Effector memory CD4-positive, alpha-beta T cell (primary cell): ENCODE measurements around the gene ZMYM2.

Experiments
- DNase-seq, 3 donors: peaks; one replicate each; pipeline ENCODE4 v3.0.0-alpha.2; 2020
- H3K27ac ChIP-seq: 2 replicates; pipeline ENCODE4 v1.7.0; 2013; ENCODE audit warnings: mild to moderate bottlenecking, low read length, moderate library complexity; ENCODE audit not compliant: insufficient read depth, poor library complexity, severe bottlenecking
- H3K27me3 ChIP-seq: replicated peaks from 2 replicates; pipeline ENCODE4 v1.7.0; 2013; ENCODE audit warnings: mild to moderate bottlenecking, low read length; ENCODE audit not compliant: insufficient read depth, control insufficient read depth, poor library complexity, severe bottlenecking
- H3K36me3 ChIP-seq: 2 replicates; pipeline ENCODE4 v1.7.0; 2013; ENCODE audit warnings: mild to moderate bottlenecking, low read length, moderate library complexity; ENCODE audit not compliant: control insufficient read depth, insufficient read depth
- H3K4me1 ChIP-seq: 2 replicates; pipeline ENCODE4 v1.7.0; 2013; ENCODE audit warnings: low read length, mild to moderate bottlenecking; ENCODE audit not compliant: control insufficient read depth, insufficient read depth, poor library complexity, severe bottlenecking
- H3K4me3 ChIP-seq: 2 replicates; pipeline ENCODE4 v1.7.0; 2013; ENCODE audit warnings: low read length, low read depth, mild to moderate bottlenecking; ENCODE audit not compliant: insufficient read depth, poor library complexity, severe bottlenecking
- H3K9me3 ChIP-seq: 2 replicates; pipeline ENCODE4 v1.7.0; 2013; ENCODE audit warnings: mild to moderate bottlenecking, low read length, moderate library complexity; ENCODE audit not compliant: control insufficient read depth

Gene ZMYM2

DNA sequence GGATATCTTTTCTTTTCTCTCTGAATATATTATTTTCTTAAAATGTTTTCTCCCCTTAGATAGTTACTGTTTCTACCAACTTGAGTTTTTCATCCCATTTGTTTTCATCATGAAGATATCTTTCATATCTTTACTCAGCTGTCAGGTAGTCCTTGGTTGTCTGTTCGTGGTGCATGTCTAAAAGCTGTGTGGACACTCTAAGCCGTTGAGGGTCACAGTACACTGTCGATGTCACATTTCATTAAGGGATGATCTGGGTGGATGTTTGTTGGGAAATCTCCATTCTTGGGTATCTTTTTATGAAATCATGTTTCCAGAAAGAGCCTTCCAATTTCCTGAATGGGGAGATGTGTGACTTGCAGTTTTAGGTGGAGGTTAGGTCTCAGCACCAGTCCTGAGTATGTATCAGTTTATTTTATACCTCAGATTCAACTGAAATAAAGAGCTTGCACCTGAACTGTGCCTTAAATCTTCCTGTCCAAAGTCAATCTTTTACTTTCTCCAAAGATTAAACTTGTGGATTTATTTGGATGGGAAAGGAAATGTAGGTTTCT, 23.2 kb downstream of the ZMYM2 start:
- DNase-seq: no peak
- H3K4me3 ChIP-seq: no peak overlapping the region
- peaks cover 3% of the 10 kb centered on the region for H3K9me3 ChIP-seq
- no peak overlapping the region for H3K27ac ChIP-seq
- no peaks in the 10 kb centered on the region for H3K27me3 ChIP-seq
- peaks cover 18% of the 10 kb centered on the region for H3K36me3 ChIP-seq
- peaks cover 10% of the 10 kb centered on the region for H3K4me1 ChIP-seq

DNA sequence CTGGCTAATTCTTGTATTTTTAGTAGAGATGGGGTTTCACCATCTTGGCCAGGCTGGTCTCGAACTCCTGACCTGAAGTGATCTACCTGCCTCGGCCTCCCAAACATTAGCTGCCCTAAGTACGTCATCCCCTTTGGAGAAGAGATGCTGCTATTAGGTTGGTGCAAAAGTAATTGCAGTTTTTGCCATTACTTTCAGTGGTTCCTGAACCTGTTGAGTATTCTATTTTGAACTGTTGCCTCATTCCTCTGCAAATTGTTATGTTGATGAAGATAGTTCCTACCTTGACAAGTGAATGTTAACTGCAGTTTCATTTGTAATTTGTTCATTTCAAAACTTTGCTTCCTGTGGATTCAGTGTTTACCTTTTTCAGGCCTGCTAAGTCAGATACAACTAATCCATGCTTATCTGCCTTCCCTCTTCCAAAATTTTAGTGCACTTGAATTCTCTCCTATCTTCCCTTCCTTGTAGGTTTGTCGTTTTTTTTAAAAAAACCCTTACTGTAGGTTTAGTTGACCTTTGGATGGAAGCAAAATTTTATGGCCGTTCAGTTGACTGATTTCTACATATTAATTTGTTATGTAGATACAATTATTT, 24.0 kb downstream of the ZMYM2 start:
- H3K27ac ChIP-seq: no peak overlapping the region
- H3K27me3 ChIP-seq: no peaks in the 10 kb centered on the region
- peaks cover 3% of the 10 kb centered on the region for H3K9me3 ChIP-seq
- H3K36me3 ChIP-seq: peaks cover 18% of the 10 kb centered on the region
- no peak for DNase-seq
- no peak overlapping the region for H3K4me3 ChIP-seq
- peaks cover 10% of the 10 kb centered on the region for H3K4me1 ChIP-seq

DNA sequence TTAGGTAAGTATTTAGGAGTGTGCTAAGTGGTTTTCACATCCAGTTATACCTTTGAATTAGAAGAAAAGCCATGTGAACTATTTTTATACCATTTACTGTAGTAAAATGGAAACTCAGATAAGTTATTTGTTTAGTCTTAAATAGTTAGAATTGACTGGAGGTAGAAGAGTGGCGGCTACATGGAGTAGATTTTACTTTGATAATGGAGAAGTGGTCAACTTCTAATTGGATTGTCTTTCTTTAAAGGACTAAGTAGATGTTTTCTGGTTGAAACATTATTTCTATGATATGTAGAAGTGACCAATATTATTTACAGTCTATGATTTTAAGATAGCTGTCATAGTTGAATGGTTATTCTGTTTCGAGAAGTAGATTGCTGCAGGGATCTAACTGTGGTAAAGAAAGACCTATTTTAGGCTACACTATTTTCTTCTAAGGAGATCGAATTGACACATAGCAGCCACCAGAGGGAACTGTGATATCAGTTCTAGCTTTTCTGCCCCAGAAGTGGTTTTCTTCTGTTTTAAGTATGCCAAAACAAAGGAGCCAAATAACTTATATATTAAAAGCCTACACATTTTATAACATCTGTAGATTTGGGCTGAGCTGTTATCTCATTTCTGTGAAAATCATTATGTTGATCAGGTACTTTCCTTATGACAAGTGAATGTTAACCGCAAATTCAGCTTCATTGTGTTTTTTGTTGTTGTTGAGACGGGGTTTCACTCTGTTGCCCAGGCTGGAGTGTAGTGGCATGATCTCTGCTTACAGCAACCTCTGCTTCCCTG, 26.1 kb downstream of the ZMYM2 start:
- Histone ChIP-seq H3K9me3 (no peaks in the 10 kb centered on the region), H3K27me3 (no peaks in the 10 kb centered on the region), H3K36me3 (peaks cover 1% of the 10 kb centered on the region), H3K4me3 (no peak overlapping the region), H3K4me1 (peaks cover 11% of the 10 kb centered on the region), H3K27ac (peak overlapping the region; percentile 35)
- DNase-seq: no peak

DNA sequence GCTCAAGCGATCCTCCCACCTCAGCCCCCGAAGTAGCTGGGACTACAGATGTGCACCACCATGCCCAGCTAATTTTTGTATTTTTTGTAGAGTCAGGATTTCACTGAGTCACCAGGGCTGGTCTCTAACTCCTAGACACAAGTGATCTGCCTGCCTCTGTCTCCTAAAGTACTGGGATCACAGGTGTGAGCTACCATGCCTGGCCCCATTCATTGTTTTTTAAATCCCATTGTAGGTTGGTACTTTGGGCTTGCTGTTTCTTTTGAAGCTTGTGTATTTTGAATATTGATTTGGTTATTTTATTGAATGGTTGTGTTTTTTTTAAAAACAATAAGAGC, 26.7 kb downstream of the ZMYM2 start:
- H3K36me3 ChIP-seq: no peaks in the 10 kb centered on the region
- no peak overlapping the region for H3K4me3 ChIP-seq
- no peak overlapping the region for H3K27ac ChIP-seq
- H3K9me3 ChIP-seq: no peaks in the 10 kb centered on the region
- no peaks in the 10 kb centered on the region for H3K27me3 ChIP-seq
- H3K4me1 ChIP-seq: peaks cover 17% of the 10 kb centered on the region
- no peak for DNase-seq

DNA sequence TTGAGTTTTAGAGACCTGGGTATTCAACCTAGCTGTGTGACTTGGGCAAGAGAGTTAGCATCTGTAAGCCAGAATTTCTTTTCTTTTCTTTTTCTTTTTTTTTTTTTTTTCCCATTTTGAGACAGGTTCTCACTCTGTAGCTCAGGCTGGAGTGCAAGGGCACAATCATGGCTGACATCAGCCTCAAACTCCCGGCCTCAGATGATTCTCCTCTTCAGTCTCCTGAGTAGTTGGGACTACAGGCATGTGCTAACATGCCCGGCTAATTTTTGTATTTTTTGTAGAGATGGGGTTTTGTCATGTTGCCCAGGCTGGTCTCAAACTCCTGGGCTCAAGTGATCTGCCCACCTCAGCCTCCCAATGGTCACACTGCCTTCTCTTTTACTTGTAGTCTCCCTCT, 33.0 kb downstream of the ZMYM2 start:
- no peak overlapping the region for H3K4me3 ChIP-seq
- no peaks in the 10 kb centered on the region for H3K9me3 ChIP-seq
- H3K27me3 ChIP-seq: no peaks in the 10 kb centered on the region
- H3K4me1 ChIP-seq: peaks cover 8% of the 10 kb centered on the region
- no peak for DNase-seq
- no peak overlapping the region for H3K27ac ChIP-seq
- H3K36me3 ChIP-seq: peaks cover 21% of the 10 kb centered on the region

DNA sequence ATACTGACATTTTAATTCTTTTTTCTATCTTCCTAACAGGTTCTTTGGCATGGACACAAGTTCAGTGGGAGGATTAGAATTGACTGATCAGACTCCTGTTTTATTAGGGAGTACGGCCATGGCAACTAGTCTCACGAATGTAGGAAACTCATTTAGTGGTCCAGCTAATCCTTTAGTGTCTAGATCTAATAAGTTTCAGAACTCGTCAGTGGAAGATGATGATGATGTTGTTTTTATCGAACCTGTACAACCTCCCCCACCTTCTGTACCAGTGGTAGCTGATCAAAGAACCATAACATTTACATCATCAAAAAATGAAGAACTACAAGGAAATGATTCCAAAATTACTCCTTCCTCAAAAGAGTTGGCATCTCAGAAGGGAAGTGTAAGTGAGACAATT, 34.5 kb downstream of the ZMYM2 start:
- no peaks in the 10 kb centered on the region for H3K27me3 ChIP-seq
- DNase-seq: no peak
- H3K36me3 ChIP-seq: peaks cover 21% of the 10 kb centered on the region
- H3K4me1 ChIP-seq: peaks cover 8% of the 10 kb centered on the region
- no peak overlapping the region for H3K27ac ChIP-seq
- no peaks in the 10 kb centered on the region for H3K9me3 ChIP-seq
- no peak overlapping the region for H3K4me3 ChIP-seq

DNA sequence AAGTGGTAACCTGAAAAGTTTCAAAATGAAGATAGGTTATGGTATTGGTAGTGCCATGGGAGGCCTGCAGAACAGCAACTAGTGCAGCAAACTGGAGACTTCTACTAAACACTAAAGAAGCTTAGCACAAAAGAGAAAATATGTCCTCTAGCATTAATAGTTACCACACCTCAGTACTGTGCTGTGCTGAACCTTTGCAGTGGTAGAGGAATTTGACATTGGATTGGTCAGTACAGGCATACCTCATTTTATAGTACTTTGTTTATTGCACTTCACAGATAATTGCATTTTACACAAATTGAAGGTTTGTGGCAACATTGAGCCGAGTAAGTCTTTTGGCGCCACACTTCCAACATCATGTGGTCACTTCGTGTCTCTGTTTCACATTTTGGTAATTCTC, 40.4 kb downstream of the ZMYM2 start:
- H3K4me3 ChIP-seq: no peak overlapping the region
- H3K27me3 ChIP-seq: no peaks in the 10 kb centered on the region
- no peak for DNase-seq
- peaks cover 27% of the 10 kb centered on the region for H3K36me3 ChIP-seq
- H3K27ac ChIP-seq: no peak overlapping the region
- H3K9me3 ChIP-seq: no peaks in the 10 kb centered on the region
- peaks cover 2% of the 10 kb centered on the region for H3K4me1 ChIP-seq

DNA sequence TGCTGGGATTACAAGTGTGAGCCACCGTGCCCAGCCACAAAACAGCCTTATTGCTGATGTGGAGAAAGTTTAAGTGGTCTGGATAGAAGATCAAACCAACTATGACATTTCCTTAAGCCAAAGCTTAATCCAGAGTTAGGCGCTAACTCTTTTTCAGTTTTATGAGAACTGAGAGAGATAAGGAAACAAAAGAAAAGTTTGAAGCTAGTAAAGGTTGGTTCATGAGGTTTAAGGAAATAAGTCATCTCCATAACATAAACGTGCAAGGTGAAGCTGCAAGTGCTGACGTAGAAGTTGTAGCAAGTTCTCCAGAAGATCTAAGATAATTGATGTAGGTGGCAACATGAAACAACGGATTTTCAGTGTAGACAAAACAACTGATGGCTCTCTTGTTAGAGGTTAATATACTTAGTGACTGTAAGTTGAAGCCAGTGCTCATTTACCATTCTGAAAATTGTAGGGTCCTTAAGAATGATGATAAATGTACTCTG, 41.6 kb downstream of the ZMYM2 start:
- Histone ChIP-seq H3K4me3 (no peak overlapping the region), H3K27ac (no peak overlapping the region), H3K4me1 (peaks cover 2% of the 10 kb centered on the region), H3K36me3 (peaks cover 28% of the 10 kb centered on the region), H3K9me3 (no peaks in the 10 kb centered on the region), H3K27me3 (no peaks in the 10 kb centered on the region)
- no peak for DNase-seq

DNA sequence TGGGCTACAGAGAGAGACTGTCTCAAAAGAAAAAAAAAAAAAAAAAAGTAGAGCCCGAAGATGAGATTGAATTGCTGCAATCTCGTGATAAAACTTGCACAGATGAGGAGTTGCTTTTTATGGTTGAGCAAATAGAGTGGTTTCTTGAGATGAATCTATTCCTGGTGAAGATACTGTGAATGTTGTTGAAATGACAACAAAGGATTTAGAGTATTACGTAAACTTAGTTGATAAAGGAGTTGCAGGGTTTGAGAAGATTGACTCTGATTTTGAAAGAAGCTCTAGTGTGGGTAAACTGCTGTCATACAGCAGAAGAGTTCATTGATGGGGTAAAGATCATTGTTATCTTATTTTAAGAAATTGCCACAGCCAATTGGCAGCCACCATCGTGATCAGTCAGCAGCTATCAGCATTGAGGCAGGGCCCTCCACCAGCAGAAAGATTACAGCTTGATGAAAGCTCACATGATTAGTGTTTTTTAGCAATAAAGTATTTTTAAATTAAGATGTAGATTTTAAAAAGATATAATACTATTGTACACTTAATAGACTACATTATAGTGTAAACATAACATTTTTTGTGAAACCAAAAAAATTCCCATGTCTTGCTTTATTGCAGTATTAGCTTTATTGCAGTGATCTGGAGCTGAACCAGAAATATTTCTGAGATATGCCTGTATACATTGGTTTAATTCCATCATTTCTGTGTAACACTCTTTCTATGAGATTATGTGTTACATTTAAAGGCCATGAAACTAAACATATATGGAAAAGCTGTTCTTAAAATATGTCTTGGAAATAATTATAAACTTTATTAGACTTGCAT, 43.1 kb downstream of the ZMYM2 start:
- Histone ChIP-seq H3K27ac (no peak overlapping the region), H3K27me3 (no peaks in the 10 kb centered on the region), H3K36me3 (peaks cover 41% of the 10 kb centered on the region), H3K9me3 (no peaks in the 10 kb centered on the region), H3K4me1 (peaks cover 2% of the 10 kb centered on the region), H3K4me3 (no peak overlapping the region)
- DNase-seq: no peak
